Measurements from ENCODE around the gene PHF21A.

DNA sequence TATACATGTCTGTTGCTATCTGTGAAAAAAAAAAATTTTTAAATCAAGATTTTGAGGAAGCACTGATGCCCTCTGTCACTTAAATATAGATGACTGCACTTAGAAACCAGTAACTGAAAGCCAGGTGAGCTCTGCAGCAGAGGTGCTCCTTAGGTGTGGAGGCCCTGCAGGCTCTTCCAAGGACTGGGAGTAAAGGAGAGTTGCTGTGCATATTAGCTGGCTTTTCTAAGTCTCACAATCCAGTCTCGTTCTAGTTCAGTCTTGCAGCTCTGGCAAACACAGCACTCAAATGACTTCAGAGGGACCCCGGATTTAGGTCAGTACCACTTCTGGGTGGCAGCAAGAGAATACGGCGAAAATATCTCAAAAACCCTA lies 137.8 kb downstream of the PHF21A start:
- no peak for TF ChIP-seq POLR2AphosphoS5 (IDR thresholded peaks at IDR 0.05; ENCODE audit: borderline replicate concordance, low read depth, low read length)
- TF ChIP-seq EZH2 (IDR thresholded peaks at IDR 0.05): no peak
- TF ChIP-seq FOXP2 (optimal IDR thresholded peaks at IDR 0.05; ENCODE audit: control extremely low read depth, extremely low read length, insufficient read depth): no peak
